GM19467 (cell line): ENCODE data around the gene ANP32D.
"Not testable (repeated sequence)": the region's sequence is repeated elsewhere in the genome, so short reads cannot be mapped to it uniquely, and the experiment has no call there.

Experiments
- ATAC-seq: cut with Tn5 transposase; IDR thresholded peaks from one replicate; pipeline ENCODE4 v1.9.1; 2021; ENCODE audit warnings: mild to moderate bottlenecking, moderate library complexity; ENCODE audit not compliant: unreplicated experiment

Gene ANP32D

DNA sequence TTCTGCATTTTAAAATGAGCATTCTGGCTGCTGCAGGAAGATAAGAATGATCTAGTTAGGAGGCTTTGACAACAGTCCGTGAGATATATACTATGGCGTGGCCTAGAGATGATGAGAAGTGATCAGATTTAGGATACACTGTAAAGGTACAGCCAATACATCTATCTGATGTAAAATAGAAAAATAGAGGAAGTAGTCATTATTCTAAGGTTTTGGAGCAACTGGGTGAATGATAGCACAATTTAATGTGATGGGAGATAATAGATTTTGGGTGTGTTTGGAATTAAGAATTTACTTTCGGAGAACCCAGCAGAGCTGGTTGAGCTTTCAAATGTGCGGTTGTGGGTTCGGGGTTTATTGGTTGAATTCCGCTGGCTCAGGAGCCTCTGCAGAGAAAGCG lies at the start of gene ANP32D:
Gene ANP32D, plus strand, starts transcription at position 301 of the 400 bp plus-strand sequence. CDS start 106 bp downstream, outside the sequence.
- ATAC-seq: no peak

DNA sequence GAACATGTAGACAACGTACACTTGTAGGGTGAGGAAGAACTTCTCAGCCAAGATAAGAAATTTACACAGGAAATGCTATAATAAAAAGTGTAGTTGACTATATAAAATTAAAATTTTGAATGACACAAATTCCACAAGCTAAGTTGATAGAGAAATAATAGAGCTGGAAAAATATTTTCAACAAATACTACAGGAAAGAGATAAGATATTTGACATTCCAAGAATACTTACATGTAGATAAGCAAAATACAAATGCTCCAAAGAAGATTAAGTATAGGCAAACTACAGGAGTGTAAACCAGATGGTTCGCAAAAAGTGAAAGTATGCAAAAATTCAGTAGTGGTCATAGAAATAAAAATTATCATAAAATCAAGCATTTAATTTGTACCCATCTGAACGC lies 49.2 kb upstream of the ANP32D start:
- no peak for ATAC-seq

DNA sequence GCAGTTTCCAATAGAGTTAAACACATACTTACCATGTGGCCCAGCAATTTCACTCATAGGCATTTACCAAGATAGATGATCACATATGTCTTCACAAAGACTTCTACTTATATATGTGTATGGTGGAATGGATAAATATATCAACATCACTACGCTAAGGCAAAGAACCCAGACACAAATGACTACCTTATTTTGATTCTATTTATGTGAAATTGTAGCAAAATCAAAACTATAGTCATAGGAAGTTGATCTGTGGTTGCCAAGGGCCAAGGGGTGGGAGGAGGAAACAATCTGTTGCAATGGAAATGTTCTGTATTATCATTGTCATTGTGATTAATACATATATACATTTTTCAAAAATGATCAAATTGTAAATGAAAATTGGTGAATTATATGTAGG lies 47.7 kb upstream of the ANP32D start:
- no peak for ATAC-seq

DNA sequence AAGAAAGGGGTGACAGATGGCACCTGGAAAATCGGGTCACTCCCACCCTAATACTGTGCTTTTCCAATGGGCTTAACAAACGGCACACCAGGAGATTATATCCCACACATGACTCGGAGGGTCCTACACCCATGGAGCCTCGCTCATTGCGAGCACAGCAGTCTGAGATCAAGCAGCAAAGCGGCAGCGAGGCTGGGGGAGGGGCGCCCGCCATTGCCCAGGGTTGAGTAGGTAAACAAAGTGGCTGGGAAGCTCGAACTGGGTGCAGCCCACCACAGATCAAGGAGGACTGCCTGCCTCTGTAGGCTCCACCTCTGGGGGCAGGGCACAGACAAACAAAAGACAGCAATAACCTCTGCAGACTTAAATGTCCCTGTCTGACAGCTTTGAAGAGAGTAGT lies 38.3 kb upstream of the ANP32D start:
- not testable (repeated sequence) for ATAC-seq

DNA sequence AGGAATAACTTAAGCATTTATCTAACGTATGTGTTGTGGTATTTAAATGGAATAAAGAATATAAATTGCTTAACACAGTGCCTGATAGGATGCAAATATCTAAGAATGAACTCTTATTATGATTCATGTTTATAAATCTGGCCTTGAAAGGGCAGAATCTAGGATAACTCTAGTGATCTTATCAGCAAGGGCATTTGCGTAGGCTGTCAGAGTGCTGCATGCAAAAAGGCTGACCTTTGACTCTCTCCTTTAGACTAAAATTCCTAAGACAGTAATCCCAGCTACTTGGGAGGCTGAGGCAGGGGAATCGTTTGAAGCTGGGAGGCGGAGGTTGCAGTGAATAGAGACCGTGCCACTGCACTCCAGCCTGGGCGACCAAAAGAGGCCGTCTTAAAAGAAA lies 31.3 kb upstream of the ANP32D start:
- ATAC-seq: no peak

DNA sequence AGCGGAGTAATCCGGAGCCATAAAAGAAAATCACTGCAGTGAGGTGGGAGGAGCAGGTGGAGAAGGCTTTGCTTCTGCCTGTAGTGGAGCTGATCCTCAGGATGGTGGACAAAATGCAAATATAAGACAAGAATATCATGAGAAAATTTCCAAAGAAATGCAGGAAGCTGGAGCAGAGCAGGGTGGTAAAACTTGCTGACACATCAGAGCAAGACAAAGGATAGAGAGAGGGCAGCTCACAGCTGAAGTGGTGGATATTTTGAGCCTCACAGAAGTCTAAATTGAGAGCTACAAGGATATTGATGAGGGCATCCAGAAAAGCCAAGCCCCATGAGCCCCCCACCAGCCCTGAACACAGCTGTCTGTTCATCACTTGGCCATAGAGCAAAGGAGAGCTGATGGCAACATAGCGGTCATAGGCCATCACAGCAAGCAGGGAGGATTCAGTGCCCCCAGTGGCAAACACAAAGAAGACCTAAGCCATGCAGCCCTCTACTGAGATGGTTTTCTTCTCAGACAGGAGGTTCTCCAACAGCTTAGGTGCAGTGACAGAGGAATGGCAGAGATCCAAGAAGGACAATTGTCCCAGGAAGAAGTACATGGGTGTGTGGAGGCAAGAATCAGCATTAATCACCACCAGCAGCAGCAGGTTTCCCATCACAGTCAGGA lies 30.0 kb upstream of the ANP32D start:
- no peak for ATAC-seq

DNA sequence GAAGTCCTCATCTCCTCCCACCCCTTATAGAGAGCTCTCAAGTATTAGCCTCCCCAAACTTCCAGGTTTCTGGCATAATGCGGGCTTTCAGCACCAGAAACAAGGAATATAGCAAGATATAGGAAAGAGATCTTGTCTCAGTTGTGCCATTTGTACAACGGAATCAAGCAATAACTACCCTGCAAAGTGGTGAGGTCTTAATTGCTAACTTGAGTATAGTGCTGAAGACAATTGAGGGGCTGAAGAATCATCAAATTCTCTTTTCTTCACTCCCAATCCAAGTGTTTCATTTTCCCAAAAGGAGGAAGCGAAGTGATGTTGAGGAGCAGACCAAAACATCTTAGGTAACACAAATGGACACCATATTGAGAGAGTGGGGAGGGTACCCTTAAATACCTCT lies 26.8 kb upstream of the ANP32D start:
- no peak for ATAC-seq

DNA sequence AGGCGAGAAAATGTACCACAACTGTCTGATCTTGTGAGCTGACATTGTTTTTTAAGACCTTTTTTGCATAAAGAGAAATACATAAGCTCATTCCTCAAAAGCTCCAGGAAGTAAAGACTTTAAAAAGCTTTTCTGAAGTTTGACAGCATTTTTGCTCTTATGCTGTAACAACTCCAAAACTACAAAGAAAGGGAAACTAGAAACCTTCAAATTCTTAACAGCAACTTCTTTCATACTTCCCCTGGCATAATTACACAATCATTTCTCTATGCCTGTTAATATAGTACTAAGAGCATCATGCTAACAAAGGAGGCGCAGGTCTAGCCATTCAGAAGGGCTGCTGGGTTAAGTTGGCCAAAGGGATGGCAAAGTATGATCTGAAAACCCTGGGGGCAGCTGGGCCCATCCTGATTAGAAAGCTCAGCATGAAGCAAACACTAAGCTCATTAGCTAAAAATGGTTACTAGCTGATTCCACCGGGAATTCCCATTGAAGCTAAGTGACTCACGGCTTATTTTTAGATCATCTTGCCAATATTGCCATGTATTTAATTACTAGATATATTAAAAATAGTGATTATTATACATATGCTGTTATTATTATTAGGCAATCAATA lies 26.1 kb upstream of the ANP32D start:
- no peak for ATAC-seq

DNA sequence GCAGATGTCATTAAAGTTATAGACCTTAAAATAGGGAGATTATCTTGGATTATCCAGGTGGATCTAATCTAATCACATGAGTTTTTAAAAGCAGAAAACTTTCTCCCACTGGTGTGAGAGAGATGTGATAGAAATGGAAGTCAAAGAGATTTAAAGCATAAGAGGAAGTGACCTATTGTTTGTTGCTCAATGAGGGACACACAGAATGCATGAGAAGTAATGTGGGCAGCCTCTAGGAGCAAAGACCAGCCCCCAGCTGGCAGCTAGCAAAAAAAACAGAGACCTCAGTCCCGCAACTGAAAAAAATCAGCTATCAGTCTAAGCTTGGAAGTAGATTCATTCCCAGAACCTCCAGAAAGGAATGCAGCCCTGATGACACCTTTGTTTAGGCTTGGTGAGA lies 24.6 kb upstream of the ANP32D start:
- no peak for ATAC-seq

DNA sequence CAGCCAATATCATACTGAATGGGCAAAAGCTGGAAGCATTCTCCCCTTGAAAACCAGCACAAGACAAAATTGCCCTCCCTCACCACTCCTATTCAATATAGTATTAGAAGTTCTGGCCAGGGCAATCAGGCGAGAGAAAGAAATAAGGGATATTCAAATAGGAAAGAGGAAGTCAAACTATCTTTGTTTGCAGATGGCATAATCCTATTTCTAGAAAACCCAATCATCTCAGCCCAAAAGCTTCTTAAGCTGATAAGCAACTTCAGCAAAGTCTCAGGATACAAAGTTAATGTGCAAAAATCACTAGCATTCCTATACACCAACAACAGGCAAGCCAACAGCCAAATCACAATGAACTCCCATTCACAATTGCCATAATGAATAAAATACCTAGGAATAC lies 21.0 kb upstream of the ANP32D start:
- no peak for ATAC-seq

DNA sequence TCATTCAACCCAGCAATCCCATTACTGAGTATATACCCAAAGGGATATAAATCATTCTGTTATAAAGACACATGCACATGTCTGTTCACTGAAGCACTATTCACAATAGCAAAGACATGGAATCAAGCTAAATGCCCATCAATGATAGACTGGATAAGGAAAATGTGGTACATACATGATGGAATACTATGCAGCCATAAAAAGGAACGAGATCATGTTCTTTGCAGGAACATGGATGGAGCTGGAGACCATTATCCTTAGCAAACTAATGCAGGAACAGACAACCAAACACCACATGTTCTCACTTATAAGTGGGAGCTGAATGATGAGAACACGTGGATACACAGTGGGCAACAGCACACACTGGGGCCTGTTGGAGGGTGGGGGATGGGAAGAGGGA lies 19.4 kb upstream of the ANP32D start:
- ATAC-seq: not testable (repeated sequence)

DNA sequence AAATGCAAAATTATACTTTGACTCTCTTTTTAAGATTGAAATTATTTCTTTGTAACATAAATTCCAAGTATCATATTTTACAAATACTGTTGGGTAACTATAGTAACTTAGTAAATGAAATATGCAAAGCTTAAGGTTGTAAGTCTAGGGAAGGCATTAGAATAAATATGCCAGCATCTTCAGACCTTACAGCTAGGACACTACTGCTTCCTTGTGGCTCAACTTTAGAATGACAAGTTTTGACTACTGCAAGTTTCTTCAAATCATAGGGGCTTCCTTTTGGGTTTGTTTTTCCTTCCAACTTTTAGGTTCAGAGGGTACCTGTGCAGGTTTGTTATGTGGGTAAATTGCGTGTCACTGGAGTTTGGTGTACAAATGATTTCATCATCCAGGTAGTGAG lies 17.7 kb upstream of the ANP32D start:
- no peak for ATAC-seq

DNA sequence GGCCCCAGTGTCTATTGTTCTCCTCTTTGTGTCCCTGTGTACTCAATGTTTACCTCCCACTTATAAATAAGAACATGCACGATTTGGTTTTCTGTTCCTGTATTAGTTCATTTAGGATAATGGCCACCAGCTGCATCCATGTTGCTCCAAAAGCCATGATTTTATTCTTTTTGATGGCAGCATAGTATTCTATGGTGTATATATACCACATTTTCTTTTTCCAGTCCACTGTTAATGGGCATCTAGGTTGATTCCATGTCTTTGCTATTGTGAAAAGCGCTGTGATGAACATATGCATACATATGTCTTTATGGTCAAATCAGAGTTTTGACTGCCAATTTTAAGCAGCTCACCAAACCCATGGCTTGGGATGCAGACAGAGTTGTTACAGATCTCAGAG lies 17.2 kb upstream of the ANP32D start:
- ATAC-seq: no peak

DNA sequence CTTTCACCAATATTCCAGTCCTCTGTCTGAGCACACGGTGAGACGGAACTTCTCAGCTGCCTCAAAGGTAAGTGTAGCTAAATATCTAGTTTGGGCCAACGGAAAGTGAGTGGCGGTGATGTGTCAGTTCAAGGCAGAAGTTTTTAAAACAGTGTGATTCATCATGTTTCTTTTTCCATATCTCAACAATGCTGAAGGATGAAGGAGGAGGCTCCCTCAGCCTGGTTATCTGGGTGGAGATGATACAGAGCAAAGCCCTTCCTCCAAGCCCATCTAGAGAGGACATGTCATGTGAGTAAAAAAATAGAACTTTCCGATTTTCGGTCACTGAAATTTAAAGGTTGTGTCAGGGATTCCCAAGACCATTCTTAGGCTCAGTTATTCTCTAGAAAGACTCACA lies 13.1 kb upstream of the ANP32D start:
- no peak for ATAC-seq

DNA sequence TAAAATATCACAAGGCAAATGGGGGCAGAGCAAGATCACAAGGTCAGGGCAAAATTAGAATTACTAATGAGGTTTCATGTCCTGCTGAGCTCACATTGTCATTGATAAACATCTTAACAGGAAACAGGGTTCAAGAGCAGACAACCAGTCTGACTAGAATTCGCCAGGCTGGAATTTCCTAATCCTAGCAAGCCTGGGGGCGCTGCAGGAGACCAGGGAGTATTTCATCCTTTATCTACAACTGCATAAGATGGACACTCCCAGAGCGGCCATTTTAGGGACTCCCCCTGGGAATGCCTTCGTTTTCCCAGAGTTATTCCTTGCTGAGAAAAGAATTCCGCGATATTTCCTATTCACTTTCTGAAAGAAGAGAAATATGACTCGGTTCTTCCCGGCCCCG lies 3.3 kb upstream of the ANP32D start:
- ATAC-seq: not testable (repeated sequence)

DNA sequence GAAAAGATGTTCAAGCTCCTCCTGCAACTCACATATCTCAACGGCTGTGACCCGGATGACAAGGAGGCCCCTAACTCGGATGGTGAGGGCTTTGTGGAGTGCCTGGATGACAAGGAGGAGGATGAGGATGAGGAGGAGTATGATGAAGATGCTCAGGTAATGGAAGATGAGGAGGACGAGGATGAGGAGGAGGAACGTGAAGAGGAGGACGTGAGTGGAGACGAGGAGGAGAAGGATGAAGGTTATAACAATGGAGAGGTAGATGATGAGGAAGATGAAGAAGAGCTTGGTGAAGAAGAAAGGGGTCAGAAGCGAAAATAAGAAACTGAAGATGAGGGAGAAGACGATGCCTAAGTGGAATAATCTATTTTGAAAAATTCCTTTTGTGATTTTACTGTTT lies 702 bp downstream of the ANP32D start:
- ATAC-seq: no peak

DNA sequence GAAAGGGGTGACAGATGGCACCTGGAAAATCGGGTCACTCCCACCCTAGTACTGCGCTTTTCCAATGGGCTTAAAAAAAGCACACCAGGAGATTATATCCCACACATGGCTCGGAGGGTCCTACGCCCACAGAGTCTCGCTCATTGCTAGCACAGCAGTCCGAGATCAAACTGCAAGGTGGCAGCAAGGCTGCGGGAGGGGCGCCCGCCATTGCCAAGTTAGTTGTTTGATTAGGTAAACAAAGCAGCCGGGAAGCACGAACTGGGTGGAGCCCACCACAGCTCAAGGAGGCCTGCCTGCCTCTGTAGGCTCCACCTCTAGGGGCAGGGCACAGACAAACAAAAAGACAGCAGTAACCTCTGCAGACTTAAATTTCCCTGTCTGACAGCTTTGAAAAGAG lies 2.1 kb downstream of the ANP32D start:
- not testable (repeated sequence) for ATAC-seq

DNA sequence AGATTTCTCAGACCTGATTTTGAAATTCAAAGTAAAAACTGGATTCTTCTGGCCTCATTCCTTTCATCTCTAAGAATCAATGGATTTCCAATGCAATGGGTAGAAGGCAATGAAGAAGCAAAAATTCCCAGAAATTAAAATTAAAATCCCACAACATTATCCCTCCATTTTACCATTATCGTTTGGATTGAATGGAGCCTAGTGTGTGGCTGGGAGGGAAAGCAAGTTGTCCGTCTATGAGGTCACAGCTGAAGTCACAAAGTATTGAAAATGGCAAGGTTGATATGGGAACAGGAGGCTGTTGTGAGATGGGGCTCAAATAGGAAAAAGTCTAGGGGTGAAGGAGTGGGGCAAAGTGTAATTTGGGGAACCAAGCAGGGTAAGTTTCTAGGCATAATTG lies 9.8 kb downstream of the ANP32D start, which contains the start of gene C12orf54:
Gene C12orf54, plus strand, starts transcription at position 301 of the 400 bp plus-strand sequence. CDS start 799 bp downstream, outside the sequence.
- ATAC-seq: no peak

DNA sequence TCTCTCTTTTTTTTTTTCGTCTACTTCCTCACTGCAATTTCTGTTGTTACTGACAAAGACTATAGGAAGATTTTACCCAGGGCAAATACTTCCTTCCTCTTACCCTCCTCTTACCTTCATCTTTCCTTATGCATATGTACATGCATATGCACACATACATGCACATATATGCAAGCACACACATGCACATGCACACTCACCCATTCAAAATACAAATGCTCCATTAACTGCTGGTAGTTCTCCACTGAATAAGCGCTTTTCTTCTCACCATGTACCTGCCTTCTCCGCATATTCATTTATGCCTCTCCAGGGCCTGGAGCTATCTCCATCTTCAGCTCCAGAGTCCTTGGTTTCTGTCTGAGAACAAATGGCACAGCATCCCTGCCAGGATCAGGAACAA lies 10.6 kb downstream of the ANP32D start:
- ATAC-seq: no peak

DNA sequence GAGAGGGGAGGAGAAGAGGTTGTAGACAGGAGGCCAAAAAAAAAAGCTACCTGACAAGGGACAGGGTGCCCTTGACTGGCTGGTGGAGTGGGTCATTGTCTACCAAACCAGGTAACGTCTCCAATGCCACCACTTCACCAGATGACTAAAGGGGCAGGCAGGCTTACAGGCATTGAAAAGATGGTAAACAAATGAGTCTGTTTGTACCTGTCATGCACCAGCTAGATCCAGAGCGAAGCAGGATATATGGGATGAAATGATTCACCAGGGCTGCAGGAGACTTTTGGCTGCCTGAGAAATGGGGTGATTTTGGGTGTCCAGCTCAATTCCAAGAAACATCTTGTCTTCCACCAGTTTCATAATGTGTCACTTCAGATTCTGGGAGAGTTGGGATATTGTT lies 13.9 kb downstream of the ANP32D start:
- no peak for ATAC-seq

DNA sequence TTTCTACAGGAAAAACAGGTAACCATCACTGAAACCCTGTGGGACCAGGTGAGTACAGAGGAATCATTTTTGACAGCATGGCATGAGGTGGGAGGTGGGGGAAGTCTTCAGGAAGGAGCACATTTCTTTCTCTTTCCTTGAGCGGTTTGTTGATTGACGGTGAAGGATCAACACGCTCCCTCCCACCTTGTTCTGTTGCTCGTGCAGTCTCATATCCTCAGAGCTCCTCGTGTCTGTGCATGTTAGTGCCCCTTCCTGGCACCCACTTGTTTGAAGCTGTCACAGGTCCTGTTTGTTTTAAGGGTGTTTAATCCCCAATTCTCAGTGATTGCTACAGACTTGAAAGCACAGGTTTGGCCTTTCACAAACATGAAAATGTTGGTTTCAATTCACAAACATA lies 14.3 kb downstream of the ANP32D start:
- no peak for ATAC-seq

DNA sequence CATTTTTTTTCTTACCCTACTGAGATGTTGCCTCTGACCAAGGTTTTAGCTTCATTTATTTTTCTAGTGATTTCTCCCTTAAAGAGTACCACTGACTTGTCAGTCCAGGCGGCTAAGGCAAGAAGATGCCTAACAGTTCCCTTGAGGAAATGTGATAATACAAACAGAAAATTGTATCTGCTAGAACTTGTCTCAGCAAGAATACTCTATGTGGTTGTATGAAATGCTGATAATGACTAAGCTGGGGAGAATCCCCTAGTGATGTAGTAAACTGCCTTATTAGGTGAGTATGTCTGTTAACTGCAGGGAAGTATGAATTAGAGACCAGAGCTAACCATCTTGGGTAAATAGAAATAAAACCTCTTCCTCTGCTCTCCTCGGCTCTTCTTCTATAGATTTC lies 16.7 kb downstream of the ANP32D start:
- ATAC-seq: peak; percentile 74

DNA sequence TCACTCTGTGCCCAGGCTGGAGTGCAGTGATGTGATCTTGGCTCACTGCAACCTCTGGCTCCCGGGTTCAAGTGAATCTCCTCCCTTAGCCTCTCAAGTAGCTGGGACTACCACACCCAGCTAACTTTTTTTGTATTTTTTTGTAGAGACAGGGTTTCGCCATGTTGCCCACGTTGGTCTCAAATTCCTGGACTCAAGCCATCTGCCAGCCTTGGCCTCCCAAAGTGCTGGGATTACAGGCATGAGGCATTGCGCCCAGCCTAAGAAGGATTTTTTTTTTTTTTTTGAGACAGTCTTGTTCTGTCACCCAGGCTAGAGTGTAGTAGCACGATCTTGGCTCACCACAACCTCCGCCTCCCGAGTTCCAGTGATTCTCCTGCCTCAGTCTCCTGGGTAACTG lies 17.1 kb downstream of the ANP32D start:
- not testable (repeated sequence) for ATAC-seq
